HG03025 (cell line): ENCODE measurements around the gene OPN5.

Experiments used
- ATAC-seq: cut with Tn5 transposase; IDR thresholded peaks from one replicate; pipeline ENCODE4 v1.9.1; 2021; ENCODE audit warnings: mild to moderate bottlenecking, moderate library complexity; ENCODE audit not compliant: unreplicated experiment, low FRiP score

OPN5 gene

GRCh38 chr6:47787620-47788497 is 6.0 kb downstream of the OPN5 start:
- no peak for ATAC-seq

GRCh38 chr6:47788498-47788884 is 6.7 kb downstream of the OPN5 start:
- no peak for ATAC-seq

GRCh38 chr6:47789553-47789952 is 7.7 kb downstream of the OPN5 start:
- ATAC-seq = no peak

GRCh38 chr6:47792216-47792733 is 10.4 kb downstream of the OPN5 start:
- ATAC-seq = no peak

GRCh38 chr6:47794577-47795135 is 12.8 kb downstream of the OPN5 start:
- ATAC-seq = no peak

DNA sequence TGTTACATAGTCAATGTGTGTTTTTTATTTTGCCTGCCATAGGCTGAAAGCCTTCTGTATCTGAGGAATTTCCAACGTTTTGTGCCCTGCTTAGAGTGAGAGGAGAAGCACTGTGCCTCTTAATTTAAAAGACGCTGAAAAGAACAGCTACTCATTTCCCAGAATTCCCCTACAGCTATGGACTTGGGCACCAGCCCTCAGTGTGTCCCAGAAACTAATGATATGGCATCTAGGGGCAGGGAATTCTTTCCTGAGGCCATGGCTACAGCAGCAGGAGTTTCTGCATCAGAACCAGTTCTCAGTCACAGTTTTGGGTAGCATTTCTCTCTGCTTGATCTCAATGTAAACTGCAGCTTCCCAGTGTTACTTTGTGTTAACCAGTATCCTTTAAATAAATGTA is 20.2 kb downstream of the OPN5 start:
- no peak for ATAC-seq

- no peak for ATAC-seq
Measured at GRCh38 chr6:47804821-47805220, 23.0 kb downstream of the OPN5 start.

GRCh38 chr6:47809873-47810272 is 28.0 kb downstream of the OPN5 start:
- no peak for ATAC-seq

- no peak for ATAC-seq
Measured at GRCh38 chr6:47810885-47811284, 29.1 kb downstream of the OPN5 start.

- ATAC-seq = no peak
Measured at GRCh38 chr6:47811443-47811842, 29.6 kb downstream of the OPN5 start.

GRCh38 chr6:47817749-47818148 is 35.9 kb downstream of the OPN5 start:
- ATAC-seq = no peak

GRCh38 chr6:47819461-47819860 is 37.6 kb downstream of the OPN5 start:
- no peak for ATAC-seq

GRCh38 chr6:47822856-47823554 is 41.2 kb downstream of the OPN5 start:
- ATAC-seq = no peak

DNA sequence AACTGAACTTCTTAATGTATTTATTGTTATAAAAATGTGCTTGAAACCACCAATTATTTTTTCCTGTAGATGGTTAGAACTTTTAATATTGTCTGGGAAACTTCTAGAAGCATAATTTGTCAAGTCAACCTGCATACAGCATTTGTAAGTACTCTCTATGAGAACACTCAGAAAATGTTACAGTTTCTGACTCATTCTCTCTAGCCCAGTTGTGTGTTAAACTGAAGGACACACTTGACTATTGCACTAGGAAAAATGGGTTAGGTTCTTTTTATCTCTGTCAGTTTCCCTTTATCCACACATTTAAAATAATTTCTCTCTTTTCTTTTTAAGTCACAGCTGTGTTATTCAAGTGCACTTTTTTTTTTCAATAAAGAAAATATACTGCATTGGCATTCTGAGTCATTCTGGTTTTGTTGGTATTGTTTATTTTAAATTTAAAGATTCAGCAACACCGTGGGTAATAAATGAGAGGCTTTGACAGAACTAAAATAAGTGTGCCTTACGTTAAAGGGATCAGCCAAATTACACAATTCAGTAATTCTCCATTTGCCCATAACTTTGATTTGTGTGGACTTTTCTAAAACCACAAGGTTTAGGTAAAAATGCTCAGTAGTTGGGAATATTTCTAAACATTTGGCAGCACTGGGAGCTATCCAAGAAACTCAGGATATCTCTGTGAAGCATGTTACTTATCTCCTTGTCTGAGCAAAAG is 50.7 kb downstream of the OPN5 start:
- ATAC-seq = no peak

DNA sequence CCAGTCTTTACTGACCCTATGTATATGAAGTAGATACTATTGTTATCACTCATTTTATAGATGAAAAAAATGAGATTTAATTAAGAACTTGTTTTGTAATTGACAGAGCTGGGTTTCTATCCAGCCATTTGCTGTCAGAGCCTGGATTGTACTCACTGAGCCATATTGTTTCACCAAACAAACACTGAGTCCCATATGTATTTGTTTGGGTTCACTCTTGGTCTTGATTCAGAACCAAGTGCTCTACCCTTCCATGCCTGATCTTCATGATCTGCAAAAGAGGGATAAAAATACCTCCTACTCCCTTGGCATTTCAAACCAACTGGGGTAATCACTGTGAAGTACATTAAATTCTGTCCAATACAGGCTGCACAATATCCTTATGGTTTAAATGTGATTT is 52.4 kb downstream of the OPN5 start:
- ATAC-seq = no peak

GRCh38 chr6:47836046-47836445 is 54.2 kb downstream of the OPN5 start:
- ATAC-seq = no peak

DNA sequence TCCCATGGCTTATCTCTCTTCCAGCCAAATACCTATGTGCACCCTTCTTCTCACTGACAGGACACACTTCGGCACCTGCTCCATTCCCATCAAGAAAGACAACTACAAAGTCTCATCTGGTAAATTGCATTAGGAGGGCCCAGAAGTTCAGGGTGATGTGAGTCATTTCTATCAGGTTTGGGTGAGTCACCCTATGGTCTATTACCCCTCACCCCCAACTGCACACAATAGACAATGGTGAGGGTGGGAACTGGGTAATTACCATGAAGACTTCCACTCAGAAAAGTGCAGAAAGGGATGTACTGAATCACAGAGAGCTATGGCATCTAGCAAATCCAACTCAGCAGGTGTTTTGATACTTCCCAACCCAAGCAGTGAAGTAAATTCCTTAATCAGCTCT is 54.8 kb downstream of the OPN5 start:
- no peak for ATAC-seq

DNA sequence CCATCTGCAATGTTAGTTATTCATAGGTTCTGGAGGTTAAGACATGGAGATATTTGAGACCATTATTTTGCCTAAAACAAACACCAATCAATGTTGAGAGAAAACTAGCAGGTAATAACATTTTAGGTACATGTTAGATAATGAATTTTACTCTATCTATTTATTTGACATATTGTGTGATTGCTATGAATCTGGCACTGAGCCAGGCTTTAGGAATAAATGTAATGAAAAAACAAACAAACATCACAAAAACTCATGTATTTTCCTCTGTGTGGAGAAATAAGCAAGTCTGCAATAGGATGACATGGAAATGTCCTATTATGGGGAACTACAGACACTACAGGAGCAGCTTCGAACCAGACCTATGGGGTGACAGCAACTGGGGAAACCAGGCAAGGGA is 57.8 kb downstream of the OPN5 start:
- ATAC-seq = no peak

GRCh38 chr6:47844881-47845280 is 63.0 kb downstream of the OPN5 start:
- ATAC-seq = no peak

DNA sequence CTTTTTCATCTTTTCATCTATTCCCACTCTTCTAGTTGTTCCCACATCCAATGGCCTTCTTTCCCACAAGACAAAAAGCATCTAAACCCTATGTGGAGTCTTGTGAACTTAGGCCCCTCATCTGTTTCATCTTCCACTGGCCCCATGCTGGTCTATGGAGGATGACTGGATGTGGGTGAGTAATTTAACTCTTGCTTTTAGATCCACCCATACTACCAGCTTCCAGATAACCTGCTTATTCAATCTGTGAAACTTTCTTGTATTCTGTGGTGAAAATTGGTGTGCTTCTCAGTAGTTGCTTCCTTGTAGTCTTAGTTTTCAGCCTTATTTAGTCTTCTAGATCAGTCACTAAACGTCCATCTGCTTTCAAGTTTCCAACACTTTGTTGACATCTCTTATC is 64.9 kb downstream of the OPN5 start:
- ATAC-seq = no peak

DNA sequence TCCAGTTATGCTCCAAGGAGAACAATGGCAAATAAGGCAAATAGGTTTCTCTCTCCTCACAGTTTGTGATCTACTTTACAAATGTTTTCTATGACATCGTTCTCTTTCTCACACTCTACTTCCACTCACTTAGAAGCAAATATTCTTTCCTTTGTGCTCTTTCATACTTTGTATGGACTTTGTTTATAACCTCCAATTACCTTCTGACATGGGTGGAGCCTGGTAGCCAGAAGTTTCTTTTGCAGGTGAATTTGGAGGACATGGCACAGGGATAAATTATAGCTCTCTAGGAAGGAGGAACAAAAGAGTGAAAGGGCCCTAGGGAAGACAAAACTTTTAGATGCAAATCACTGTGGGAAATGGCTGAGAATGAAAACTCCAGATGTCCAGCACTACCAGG is 69.3 kb downstream of the OPN5 start:
- ATAC-seq = no peak
